ENCODE data around the gene BATF3.

DNA sequence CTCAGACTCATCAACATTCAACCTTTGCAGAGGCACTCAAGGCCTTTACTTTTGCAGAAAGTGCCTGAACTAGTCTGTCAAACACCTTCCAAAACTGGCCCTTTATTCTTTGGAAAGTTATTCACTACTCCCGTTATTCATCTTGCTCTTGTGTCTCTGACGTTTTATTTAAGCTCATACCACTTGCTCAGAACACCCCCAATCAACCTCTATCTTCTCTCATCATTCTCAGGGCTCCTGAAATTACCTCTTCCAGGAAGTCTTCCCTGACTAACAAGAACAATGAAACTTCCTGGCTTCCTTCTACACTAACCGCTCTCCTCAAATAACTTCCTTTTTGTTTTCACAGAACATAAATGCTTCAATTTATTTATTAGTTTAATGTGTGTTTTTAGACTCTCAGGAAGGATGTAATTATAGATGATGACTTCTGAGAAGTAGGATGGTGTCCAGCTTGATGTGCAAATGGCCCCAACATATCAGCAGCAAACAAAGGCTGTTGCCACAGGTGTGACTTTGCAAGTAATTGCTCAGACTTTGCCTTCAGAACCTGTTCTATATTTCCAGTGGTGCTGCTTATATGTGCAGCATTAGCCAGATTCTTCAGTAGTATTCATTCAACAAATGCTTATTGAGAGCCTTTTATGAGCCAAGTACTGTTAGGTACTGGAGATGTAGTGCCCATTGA lies 22.8 kb upstream of the BATF3 start:
- TF ChIP-seq CTCF (conservative IDR thresholded peaks at IDR 0.05; ENCODE audit: low read depth, low read length): no peak
- TF ChIP-seq POLR2A (IDR thresholded peaks at IDR 0.05; ENCODE audit: low read depth, low read length): no peak
- no peak for TF ChIP-seq MXI1 (IDR thresholded peaks at IDR 0.05; ENCODE audit: borderline replicate concordance, low read depth, low read length)
- TF ChIP-seq, protein P1, sequence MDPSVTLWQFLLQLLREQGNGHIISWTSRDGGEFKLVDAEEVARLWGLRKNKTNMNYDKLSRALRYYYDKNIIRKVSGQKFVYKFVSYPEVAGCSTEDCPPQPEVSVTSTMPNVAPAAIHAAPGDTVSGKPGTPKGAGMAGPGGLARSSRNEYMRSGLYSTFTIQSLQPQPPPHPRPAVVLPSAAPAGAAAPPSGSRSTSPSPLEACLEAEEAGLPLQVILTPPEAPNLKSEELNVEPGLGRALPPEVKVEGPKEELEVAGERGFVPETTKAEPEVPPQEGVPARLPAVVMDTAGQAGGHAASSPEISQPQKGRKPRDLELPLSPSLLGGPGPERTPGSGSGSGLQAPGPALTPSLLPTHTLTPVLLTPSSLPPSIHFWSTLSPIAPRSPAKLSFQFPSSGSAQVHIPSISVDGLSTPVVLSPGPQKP (IDR thresholded peaks at IDR 0.05; ENCODE audit: borderline replicate concordance, low read depth, low read length): no peak
- no peak for TF ChIP-seq SMC3 (IDR thresholded peaks at IDR 0.05; ENCODE audit: low read depth, low read length)
- TF ChIP-seq, protein P2, sequence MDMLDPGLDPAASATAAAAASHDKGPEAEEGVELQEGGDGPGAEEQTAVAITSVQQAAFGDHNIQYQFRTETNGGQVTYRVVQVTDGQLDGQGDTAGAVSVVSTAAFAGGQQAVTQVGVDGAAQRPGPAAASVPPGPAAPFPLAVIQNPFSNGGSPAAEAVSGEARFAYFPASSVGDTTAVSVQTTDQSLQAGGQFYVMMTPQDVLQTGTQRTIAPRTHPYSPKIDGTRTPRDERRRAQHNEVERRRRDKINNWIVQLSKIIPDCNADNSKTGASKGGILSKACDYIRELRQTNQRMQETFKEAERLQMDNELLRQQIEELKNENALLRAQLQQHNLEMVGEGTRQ (IDR thresholded peaks at IDR 0.05; ENCODE audit: low read depth, low read length): no peak
- no peak for TF ChIP-seq MAFK (IDR thresholded peaks at IDR 0.05; ENCODE audit: low read depth, low read length)
- TF ChIP-seq BHLHE40 (IDR thresholded peaks at IDR 0.05; ENCODE audit: low read depth, low read length): no peak
- no peak for TF ChIP-seq CHD1 (IDR thresholded peaks at IDR 0.05; ENCODE audit: low read depth, low read length)
- TF ChIP-seq RFX5 (IDR thresholded peaks at IDR 0.05; ENCODE audit: low read depth, low read length): no peak
- TF ChIP-seq RAD21 (IDR thresholded peaks at IDR 0.05; ENCODE audit: low read length): no peak
- TF ChIP-seq FOS (IDR thresholded peaks at IDR 0.05; ENCODE audit: low read depth, low read length): no peak
- no peak for TF ChIP-seq NFE2L2 (IDR thresholded peaks at IDR 0.05; ENCODE audit: low read depth, low read length)

Measured in IMR-90 (cell line).